ENCODE data around the gene C11orf16.
"Not testable (repeated sequence)": the region's sequence is repeated elsewhere in the genome, so short reads cannot be mapped to it uniquely, and the experiment has no call there.

C11orf16 gene, protein sequence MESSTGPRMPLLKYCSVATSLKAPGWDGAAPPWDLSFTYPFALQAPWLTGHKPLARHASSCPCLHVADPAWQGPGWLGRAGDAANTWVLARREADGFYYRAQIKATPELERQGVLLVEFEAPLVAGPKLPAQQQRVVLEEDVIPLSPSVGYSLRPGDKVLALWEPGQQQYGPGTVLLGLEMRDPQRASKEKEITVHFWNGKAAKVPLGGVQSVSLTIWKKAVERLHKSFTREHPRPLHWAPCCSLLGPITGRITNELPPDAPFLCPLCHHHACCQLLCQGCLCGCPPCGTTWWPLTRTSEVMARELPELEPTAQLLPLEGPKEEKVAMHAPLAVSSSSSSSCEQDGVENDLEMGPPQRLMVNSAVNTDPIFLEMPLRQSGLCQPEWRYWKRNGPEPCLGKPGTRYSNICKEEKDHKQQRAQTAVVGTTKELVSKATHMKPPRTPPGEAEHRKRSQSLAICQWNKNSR

DNA sequence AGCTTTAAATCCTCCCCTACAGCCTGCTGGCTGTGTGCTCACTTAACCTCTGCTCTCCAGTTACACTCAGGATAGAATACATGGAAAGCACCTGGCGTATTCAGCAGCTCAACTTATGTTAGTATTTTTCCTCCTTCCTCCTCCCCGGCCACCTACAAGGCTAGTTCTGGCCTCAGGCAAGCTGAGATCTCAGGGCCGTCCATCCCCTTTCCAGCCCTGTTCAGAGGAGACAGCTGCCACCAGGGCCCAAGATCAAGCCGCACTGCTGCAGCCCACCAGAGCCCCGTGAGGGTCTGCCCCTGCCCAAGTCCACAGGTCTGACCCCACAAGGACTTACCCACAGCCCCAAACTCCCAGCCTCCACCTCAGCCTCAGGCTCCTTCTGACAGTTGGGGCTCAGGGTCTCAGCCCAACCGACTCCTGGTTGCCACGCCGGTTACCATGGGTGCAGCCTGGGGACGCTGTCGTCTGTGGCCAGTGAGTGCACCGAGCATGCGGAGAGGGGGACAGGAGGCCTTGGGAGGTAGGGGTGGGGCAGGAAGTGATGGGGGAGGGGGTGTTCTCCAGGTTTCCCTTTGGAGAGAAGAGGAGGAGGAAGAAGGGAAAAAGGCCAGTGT is at the start of gene C11orf16:
Gene C11orf16, minus strand, starts transcription at position 384 of the 617 bp plus-strand sequence. CDS start 639 bp downstream, outside the sequence.
- no peak for DNase-seq

DNA sequence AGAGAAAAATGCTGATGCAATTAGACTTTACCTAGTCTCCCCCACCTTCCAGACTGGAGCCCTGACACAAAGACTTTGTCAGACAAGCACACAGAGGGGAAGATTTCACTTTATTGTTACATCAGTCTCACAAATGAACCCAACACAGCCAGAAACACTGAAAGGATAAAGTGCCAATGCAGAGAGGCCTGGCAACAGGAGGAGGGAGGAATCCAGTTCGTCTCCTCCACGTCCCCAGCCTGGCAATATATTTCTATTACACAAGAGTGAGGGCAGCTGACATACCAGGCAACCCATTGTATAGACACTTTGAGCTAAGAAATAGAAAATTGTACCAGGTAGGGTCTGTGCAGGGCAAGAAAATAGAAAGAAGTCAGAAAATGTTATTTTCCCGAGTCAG is 47.7 kb upstream of the C11orf16 start:
- DNase-seq = no peak

DNA sequence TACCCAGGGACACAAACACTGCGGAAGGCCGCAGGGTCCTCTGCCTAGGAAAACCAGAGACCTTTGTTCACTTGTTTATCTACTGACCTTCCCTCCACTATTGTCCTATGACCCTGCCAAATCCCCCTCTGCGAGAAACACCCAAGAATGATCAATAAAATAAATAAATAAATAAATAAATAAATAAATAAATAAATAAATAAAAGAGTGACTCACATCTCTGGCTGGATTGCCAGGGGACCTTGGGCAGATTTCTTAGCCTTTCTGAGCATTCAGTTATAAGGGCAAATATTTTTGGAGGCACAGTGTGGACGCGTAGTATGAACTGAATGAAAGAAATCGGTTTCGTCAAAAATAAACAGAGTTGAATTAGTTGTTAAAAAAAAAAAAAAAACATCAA is 46.6 kb upstream of the C11orf16 start:
- DNase-seq = not testable (repeated sequence)

DNA sequence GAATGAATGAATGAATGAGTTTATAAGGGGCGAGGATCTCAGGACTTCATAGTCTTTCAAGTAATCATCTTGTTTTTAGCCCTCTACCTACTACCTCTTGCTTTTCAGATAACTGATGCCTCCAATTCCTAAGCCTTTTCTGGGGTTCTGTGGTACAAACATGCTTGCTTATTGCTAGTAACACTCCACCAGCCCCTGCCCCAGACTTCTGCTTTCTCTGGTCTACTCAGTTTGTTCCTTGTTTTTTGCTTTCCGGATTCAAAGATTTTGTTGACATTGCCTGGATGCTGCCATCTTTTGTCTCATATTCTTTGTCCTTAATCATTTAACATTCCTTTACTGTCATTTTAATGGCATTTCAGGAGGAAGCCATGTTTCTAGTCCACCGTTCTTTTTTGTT is 40.4 kb upstream of the C11orf16 start:
- peak; percentile 32 for DNase-seq

DNA sequence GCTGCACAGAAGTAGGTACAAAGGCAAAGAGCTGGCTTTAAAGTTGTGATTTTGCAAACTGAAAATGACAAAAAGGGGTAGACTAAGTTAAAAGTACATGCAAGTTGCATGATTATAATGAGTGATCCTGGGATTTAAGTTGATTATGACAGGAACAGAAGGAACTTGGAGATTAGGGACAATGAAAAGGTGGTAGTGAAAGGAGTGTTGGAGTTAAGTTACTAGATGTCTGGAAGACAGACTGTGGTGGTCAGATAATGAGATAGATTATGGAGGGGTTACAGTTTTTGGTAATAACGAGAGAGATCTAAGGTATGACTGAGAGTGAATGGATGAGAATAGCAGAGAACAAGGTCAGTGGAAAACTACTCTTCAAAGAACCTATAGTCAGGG is 39.2 kb upstream of the C11orf16 start:
- DNase-seq = no peak

DNA sequence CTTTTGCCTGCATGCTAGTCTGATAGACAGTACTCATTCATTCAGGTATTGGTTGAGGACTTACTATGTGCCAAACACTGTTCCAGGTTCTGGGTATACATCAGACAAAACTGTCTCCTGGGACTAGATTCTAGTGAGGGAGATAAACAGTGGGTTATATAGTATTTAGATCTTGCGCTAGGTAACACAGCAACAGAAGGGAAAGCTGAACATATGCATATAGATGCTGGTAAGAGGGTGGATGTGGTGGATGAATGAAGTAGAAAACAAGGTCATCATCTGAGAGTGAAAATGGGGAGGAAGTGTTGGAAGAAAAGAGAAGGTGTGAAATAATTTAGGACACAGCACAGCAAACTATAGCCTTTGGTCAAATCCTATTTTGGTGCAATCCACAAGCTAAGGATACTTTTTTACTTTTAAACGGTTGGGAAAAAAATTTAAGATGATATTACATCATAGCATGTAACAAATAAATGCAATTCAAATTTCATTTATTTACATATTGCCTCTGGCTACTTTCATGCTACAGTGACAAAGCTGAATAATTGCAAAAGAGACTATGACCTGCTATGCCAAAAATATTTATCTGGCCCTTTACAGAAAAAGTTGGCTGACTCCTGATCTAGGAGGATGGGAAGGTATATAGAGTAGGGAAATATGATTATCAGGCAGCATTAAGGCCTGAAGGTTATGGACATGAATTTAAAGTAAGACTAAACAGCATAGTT is 38.6 kb upstream of the C11orf16 start:
- no peak for DNase-seq

DNA sequence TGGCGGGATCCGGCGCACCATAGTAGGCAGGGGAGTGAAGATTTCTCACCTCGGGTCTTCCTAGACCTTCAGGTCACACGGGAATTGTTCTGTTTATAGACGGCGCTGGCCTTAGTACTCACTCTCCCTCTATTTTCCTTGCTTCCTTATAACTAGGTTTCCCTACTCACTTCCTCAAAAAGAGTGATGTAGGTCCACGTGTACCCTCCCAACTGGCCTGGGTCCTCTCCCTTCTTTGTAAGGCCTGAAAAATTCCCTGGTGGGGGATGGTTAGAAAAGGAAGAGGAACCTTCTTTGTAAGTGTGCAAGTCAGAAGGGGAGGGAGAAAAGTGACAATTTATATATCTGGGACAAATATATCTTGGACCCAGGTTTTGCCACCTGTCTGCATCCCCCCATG is 34.4 kb upstream of the C11orf16 start:
- peak; percentile 29 for DNase-seq

DNA sequence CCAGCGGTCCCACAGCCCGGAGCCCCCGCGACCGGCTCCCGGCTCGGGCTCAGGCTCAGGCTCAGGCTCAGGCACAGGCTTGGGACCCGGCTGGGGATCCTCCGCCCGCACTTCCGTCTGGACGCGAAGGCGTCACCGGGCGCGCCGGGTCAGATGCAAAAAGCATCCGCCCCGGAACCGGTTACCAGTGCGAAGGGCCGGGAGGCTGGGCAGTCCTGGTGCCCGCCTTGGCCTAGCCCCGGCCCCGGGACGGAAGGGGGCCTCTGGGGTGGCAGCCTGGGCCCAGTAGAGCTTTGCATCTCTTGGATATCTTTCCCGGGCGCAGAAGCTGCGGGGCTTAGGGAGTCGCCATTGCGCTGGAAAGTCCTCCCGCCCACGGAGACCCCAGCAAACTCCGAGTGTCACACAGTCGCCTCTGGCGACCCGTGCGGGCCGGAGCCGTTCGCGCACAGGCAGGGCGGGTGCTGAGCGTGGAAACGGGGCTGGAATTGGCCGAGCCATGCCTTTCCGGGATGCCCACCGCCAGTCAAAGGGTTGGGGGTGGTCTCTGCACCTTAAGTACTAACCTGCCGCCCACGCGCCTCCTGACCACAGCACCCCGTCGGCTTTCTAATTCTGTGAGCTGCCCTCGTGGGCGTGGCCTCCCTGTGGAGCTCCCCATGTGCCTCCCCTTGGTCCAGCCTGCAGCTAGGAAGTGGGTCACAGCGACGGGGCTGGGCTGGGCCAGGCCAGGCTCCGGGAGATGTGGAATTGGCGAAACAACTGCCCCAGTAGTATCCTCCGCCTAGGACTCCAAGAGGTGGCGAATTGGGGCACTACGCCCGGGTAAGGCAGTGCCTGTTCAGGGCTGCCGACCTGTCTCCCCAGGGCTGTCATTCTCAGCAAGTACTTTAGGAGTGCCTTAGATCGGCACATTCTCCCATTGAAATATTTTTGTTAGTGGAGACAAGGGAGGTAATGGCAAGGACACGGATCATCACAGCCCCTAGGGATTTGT is 31.9 kb upstream of the C11orf16 start, which contains the start of gene TMEM9B:
Gene TMEM9B, minus strand, starts transcription at position 119 of the 997 bp plus-strand sequence. CDS start 129 bp downstream, outside the sequence.
- DNase-seq = peak; percentile 72

DNA sequence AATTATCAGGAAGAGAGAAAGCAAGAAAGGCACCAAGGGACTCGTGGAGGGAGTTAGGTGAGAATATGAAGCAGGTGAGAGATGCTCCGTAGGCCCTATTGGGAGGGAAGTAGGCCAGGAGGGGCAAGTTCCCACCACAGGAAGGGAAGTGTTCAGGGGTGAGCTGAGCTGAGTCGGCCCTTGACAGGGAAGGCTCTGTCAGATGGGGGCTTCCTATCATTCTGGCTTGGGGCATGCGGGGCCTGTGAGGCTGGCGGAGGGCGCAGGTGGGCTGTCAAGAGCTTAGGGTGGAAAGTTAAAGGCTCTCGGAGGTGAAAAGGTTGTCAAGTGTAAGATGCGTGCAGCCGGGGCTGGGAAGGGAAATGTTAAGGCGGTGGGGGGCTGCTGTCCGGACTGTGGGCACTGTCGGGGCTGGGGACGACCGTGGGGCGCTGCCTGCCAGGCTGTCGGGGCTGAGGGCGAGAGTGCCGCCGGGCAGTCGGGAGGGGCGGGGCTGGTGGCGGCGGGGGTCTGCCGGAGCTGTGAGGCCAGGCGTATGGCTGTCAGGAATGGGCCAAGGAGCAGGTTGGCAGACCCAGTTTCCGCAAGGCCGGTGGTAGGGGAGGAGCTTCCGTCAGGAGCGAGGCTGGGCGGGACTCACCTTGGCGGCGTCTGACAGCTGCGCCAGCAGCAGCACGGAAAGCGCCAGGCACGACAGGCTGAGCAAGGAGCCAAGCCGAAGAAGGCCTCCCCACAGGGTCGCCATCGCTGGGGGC is 31.0 kb upstream of the C11orf16 start:
- DNase-seq = peak; percentile 61

DNA sequence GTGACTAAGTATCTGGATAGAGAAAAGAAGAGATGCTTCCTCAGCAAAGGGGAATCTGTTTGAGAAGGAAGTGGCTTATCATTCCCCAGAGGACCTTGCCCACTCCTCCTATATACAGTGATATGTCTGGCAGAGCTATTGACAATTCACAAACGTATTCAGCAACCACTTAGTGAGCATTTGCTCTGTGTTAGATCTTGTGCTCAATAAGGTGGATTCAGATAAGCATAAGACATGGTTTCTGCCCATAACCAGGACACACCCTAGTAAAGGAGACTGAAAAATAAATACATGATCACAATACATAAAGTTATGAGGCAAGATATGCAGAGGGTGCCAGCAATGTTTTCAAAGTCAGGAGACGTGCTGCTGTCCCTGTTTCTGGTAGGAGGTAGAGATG is 30.1 kb upstream of the C11orf16 start:
- no peak for DNase-seq

DNA sequence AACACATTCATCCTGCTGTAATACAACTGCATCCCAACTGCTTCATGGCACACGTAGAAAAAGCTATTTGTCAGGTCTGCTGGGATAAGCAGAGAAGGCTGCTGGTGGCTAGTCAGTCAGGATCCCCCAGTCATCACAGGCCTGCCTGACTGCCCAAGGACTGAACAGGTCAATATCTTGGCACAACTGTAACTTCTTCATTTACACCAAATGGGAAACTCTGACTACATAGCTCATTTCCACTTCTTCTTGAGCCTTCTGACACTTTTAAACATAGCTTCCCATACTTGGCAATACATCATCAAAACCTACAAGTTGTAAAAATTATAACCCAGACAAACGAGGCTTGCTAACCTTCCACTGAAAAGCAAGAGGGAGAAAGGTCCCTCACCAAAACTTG is 28.7 kb upstream of the C11orf16 start:
- peak; percentile 18 for DNase-seq

DNA sequence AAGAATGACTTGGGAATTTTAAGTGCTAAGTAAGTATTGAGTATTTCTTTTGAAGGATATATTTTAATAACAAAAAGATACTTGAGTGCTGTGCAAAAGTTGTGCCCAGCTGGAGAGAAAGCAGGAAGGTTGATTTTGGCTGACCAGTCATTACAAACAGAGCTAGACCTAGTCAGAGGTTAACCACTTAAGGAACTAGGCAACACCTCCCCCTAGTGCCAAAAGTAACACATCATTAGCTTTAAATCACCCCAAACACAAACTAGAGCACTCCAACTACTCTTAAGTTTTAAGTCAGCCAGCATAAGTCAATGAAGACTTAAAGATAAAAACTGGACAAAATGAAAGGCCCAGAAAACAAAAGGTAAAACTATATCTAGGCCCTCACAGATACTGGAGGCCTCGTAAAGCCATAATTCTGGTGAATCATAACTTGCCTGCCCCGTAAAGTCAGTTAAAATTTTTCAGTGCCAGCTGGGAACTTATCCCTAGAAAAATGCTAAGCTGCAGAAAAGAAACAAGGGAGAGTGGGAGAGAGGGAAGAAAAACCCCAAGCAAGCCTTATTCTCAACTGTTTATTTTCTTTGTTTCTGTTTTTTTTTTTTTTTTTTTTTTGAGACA is 26.9 kb upstream of the C11orf16 start:
- peak; percentile 82 for DNase-seq

DNA sequence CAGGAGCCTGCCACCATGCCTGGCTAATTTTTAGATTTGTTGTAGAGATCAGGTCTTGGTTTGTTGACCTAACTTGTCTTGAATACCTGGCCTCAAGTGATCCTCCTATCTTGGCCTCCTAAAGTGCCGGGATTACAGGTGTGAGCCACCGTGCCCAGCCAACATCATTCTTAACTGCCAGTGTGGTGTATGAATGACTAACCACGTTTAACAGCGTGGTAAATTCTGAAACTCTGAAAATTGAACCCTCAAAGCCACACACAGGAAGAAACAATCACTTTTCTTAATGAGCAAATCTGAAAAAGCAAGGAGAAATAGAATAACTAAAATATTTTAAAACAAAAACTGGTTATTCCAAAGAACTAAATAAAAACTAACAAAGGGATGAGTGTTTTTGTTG is 24.1 kb upstream of the C11orf16 start:
- DNase-seq = no peak

DNA sequence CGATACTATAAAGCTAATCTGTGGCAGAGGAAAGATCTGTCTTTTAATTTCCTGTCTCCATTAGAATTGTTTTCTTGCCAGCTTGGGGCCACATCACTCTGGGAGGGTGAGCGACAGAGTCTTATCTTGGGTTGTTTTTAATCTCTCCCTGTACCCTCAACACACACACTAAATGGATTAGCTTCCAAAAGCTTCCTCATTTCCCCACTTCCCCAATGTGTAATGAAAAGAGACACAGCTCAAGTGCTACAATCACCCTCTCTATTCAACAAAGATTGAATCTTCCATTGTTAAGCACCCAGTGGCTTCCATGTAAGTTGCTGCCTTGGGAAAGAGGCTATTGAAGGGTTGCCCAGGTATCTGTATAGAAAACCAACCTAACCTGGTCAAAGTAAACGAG is 16.1 kb upstream of the C11orf16 start:
- DNase-seq = peak; percentile 77

DNA sequence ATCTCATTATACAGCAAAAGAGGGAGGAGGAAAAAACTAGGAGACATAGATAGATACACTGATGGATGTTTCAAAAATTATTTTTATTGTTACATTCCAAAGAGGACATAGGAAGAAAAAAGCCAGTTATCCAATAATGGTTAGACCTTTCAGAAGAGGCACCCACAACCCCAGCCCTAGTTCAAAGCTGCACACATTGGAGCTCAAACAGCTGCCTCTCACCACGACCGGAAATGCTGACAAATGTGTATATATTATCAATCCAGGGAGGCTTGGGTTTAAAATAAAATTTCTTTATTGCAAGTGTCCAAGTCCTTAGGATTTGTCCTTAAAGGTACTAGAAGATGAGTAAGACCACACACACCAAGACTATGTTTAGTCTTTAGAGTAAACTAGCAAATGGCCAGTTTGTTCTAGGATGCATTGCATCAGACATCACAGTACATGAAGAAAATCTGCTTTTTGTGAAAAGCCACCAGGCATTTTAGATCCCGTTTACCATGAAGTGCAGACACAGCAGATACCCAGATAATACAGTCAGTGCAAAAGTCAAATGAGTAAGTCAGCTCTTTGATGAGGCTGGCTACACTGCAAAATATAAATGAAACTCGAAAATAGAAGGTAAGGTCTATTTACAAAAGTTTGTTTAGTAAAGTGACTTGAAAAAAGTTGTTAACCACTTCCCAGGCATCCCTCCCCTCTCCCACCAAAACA is 14.6 kb upstream of the C11orf16 start:
- DNase-seq = no peak

DNA sequence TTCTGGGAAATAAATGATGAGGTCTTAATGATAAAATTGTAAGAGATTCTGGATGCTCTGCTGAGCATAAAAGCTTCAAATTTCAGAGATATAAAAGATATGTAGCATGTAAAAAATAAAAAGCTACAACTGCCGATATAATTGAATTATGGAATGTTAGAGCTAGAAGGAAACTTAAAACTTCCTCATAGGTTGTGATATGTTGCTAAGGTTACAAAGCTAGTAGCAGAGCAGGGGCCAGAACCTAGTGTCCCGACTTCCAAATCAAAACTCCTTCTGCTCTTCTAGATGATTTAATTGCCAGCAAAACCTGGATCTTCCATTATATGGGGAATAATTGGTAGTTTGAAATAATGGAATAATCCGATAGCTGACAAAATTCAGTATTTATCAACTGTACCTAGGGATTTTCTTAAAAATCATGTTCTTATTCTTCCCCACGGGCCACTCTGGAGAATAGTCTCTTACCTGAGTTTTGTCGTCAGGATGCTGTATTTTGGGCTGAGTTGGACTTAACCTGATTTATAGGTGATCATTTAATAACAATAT is 9.8 kb upstream of the C11orf16 start, which contains the start of gene ASCL3:
Gene ASCL3, minus strand, starts transcription at position 499 of the 549 bp plus-strand sequence. CDS start 4,855 bp downstream, outside the sequence.
- DNase-seq = no peak

DNA sequence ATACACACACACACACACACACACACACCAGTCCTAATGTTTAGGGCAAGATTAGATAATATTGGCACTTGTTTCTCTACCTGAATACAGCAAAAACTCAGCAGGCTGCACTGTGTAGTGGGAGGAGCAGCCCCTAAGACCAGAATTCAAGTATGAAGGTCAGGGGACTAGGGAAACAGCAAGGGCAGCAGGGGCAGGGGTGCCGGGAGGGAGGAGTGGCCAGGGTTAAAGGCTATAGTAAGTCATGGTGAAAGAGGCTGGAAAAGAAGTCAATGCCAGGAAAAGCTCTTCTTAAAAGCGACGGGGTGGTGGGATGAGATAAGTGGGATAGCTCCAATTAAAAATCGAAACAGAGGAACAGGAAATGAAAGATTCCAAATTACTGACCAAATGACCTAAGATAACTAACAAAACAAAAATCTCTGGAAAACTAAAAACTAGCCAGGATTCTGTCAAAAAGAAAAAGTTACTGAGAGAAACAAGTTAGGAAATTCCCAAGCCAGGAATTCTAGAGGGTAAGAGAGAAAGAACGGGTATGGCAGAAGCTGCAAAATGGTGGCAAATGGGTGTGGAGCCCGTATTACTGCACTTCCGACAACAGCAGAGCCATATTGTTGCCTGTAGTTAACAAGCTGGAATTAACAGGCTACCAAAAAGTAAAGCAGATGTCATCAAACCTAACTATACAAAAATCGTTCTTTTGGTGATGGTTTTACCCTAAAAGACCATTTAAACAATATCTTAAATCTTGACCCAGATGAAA is 8.8 kb upstream of the C11orf16 start:
- DNase-seq = no peak

DNA sequence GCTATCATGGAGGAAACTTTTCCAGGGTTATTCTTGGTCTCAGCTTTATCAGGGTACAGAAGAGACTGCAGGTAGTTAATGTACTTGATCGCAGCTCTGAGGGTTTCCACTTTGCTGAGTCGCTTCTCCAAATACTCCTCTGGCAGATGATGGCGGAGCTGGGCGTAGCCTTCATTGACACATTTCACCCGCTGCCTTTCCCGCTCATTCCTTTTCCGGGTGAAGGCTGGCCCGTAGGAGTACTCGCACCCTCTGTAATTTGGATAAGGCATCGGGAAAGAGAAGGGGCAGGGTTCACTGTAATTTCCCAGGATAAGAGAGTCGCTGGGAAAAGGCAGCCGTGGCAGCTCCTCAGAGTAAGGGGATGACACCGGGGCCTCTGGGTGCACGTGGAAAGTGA is 4.9 kb upstream of the C11orf16 start:
- DNase-seq = no peak

DNA sequence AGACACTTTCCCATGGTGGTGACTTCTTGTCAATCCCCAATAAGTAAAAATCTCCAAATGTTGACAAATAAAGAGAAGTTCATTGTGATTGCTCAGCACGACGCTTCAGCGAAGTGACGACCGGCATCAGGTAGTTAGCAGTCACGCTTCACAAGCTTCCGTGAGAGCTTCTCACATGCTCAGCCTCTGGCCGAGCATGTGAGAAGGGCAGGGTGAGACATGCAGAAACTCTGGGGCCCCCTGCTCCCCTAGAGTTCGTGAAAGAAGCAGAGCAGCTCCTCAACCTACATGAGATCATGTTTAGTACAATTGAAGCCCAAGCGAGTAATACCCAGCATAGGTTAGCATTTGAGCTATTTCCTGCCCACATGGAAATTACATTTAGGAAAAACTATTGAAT is 4.4 kb upstream of the C11orf16 start:
- DNase-seq = no peak
